ENCODE results near the gene SELENOK.

SELENOK gene

GRCh38 chr3:53890726-53891475 lies 758 bp downstream of the SELENOK start:
- Histone ChIP-seq H3K27ac (no peak overlapping the region), H3K9ac (ENCODE audit: insufficient read length) (peak overlapping the region; percentile 83), H3K9me3 (ENCODE audit: low read depth, low read length) (no peaks in the 10 kb centered on the region), H3K4me3 (peak overlapping the region; percentile 85), H3K36me3 (ENCODE audit: insufficient read depth, low read length) (no peaks in the 10 kb centered on the region; the same call in 1 of the 2 replicates)
- no peak for DNase-seq (ENCODE audit: low read depth, low spot score)
- TF ChIP-seq EZH2 (IDR thresholded peaks at IDR 0.05), result no peak
- TF ChIP-seq POLR2AphosphoS5 (IDR thresholded peaks at IDR 0.05; ENCODE audit: borderline replicate concordance, low read depth, low read length), result no peak
- no peak for TF ChIP-seq FOXP2 (optimal IDR thresholded peaks at IDR 0.05; ENCODE audit: control extremely low read depth, extremely low read length, insufficient read depth)

GRCh38 chr3:53888232-53888631 lies 3.4 kb downstream of the SELENOK start:
- Histone ChIP-seq H3K27ac (no peak overlapping the region), H3K36me3 (ENCODE audit: insufficient read depth, low read length) (no peaks in the 10 kb centered on the region; the same call in 1 of the 2 replicates), H3K9ac (ENCODE audit: insufficient read length) (no peak overlapping the region), H3K9me3 (ENCODE audit: low read depth, low read length) (no peaks in the 10 kb centered on the region), H3K4me3 (no peak overlapping the region)
- TF ChIP-seq EZH2 (IDR thresholded peaks at IDR 0.05) (no peak), FOXP2 (optimal IDR thresholded peaks at IDR 0.05; ENCODE audit: control extremely low read depth, extremely low read length, insufficient read depth) (no peak), POLR2AphosphoS5 (IDR thresholded peaks at IDR 0.05; ENCODE audit: borderline replicate concordance, low read depth, low read length) (no peak)
- no peak for DNase-seq (ENCODE audit: low read depth, low spot score)

GRCh38 chr3:53887446-53887845 lies 4.2 kb downstream of the SELENOK start:
- no peak overlapping the region for H3K9ac ChIP-seq (ENCODE audit: insufficient read length)
- no peaks in the 10 kb centered on the region for H3K9me3 ChIP-seq (ENCODE audit: low read depth, low read length)
- H3K4me3 ChIP-seq, result no peak overlapping the region
- DNase-seq (ENCODE audit: low read depth, low spot score), result no peak
- no peak overlapping the region for H3K27ac ChIP-seq
- TF ChIP-seq POLR2AphosphoS5 (IDR thresholded peaks at IDR 0.05; ENCODE audit: borderline replicate concordance, low read depth, low read length), result no peak
- no peak for TF ChIP-seq FOXP2 (optimal IDR thresholded peaks at IDR 0.05; ENCODE audit: control extremely low read depth, extremely low read length, insufficient read depth)
- no peak for TF ChIP-seq EZH2 (IDR thresholded peaks at IDR 0.05)
- no peaks in the 10 kb centered on the region; the same call in 1 of the 2 replicates for H3K36me3 ChIP-seq (ENCODE audit: insufficient read depth, low read length)

- Histone ChIP-seq H3K4me3 (no peak overlapping the region), H3K36me3 (ENCODE audit: insufficient read depth, low read length) (no peaks in the 10 kb centered on the region; the same call in 1 of the 2 replicates), H3K27ac (no peak overlapping the region), H3K9ac (ENCODE audit: insufficient read length) (no peak overlapping the region), H3K9me3 (ENCODE audit: low read depth, low read length) (no peaks in the 10 kb centered on the region)
- no peak for DNase-seq (ENCODE audit: low read depth, low spot score)
- TF ChIP-seq FOXP2 (optimal IDR thresholded peaks at IDR 0.05; ENCODE audit: control extremely low read depth, extremely low read length, insufficient read depth), result no peak
- no peak for TF ChIP-seq POLR2AphosphoS5 (IDR thresholded peaks at IDR 0.05; ENCODE audit: borderline replicate concordance, low read depth, low read length)
- no peak for TF ChIP-seq EZH2 (IDR thresholded peaks at IDR 0.05)
Observed at GRCh38 chr3:53885239-53885638, 6.4 kb downstream of the SELENOK start.

- TF ChIP-seq EZH2 (IDR thresholded peaks at IDR 0.05), result no peak
- TF ChIP-seq FOXP2 (optimal IDR thresholded peaks at IDR 0.05; ENCODE audit: control extremely low read depth, extremely low read length, insufficient read depth), result no peak
- TF ChIP-seq POLR2AphosphoS5 (IDR thresholded peaks at IDR 0.05; ENCODE audit: borderline replicate concordance, low read depth, low read length), result no peak
- peaks cover 3% of the 10 kb centered on the region; the same call in 1 of the 2 replicates for H3K36me3 ChIP-seq (ENCODE audit: insufficient read depth, low read length)
Observed at GRCh38 chr3:53884623-53885022, 7.0 kb downstream of the SELENOK start.

GRCh38 chr3:53883008-53883407 lies 8.7 kb downstream of the SELENOK start:
- H3K27ac ChIP-seq, result no peak overlapping the region
- H3K4me3 ChIP-seq, result no peak overlapping the region
- TF ChIP-seq POLR2AphosphoS5 (IDR thresholded peaks at IDR 0.05; ENCODE audit: borderline replicate concordance, low read depth, low read length) (no peak), FOXP2 (optimal IDR thresholded peaks at IDR 0.05; ENCODE audit: control extremely low read depth, extremely low read length, insufficient read depth) (no peak), EZH2 (IDR thresholded peaks at IDR 0.05) (no peak)
- H3K9me3 ChIP-seq (ENCODE audit: low read depth, low read length), result no peaks in the 10 kb centered on the region
- H3K36me3 ChIP-seq (ENCODE audit: insufficient read depth, low read length), result peaks cover 11% of the 10 kb centered on the region
- H3K9ac ChIP-seq (ENCODE audit: insufficient read length), result no peak overlapping the region
- no peak for DNase-seq (ENCODE audit: low read depth, low spot score)

More at GRCh38 chr3:53884623-53885022, 7.0 kb downstream of the SELENOK start:
- Histone ChIP-seq H3K9me3 (ENCODE audit: low read depth, low read length) (no peaks in the 10 kb centered on the region), H3K9ac (ENCODE audit: insufficient read length) (no peak overlapping the region), H3K27ac (no peak overlapping the region), H3K4me3 (no peak overlapping the region)
- DNase-seq (ENCODE audit: low read depth, low spot score), result no peak

GRCh38 chr3:53881691-53882593 lies 9.7 kb downstream of the SELENOK start, which contains the start of gene ACTR8:
Gene ACTR8 (minus strand): TSS chr3:53882152. CDS start chr3:53882101, 51 bp downstream.
- H3K27ac ChIP-seq, result no peak within 1 kb of the TSS
- peaks cover 20% of the 10 kb centered on the region for H3K36me3 ChIP-seq (ENCODE audit: insufficient read depth, low read length)
- no peaks in the 10 kb centered on the region for H3K9me3 ChIP-seq (ENCODE audit: low read depth, low read length)
- TF ChIP-seq POLR2AphosphoS5 (IDR thresholded peaks at IDR 0.05; ENCODE audit: borderline replicate concordance, low read depth, low read length), result peak; percentile 91
- no peak for TF ChIP-seq EZH2 (IDR thresholded peaks at IDR 0.05)
- TF ChIP-seq FOXP2 (optimal IDR thresholded peaks at IDR 0.05; ENCODE audit: control extremely low read depth, extremely low read length, insufficient read depth), result no peak
- peak within 1 kb of the TSS; percentile 84 for H3K4me3 ChIP-seq
- peak within 1 kb of the TSS; percentile 85 for H3K9ac ChIP-seq (ENCODE audit: insufficient read length)
- no peak for DNase-seq (ENCODE audit: low read depth, low spot score)

Data from SK-N-MC (cell line).